Sigmoid colon (tissue), 4 donors: ENCODE measurements around the gene MDP1.

Experiments used
- CTCF ChIP-seq, 4 experiments: fragments of 450-650 bp in 3 of 4; fragments of 200-600 bp in 1 of 4; IDR thresholded peaks; one replicate each; pipeline ENCODE4 v1.5.1; 2016 to 2019; ENCODE audit warnings: antibody characterized with exemption in 4 of 4, mild to moderate bottlenecking in 3 of 4, moderate library complexity in 2 of 4
- EP300 ChIP-seq, 4 donors: sonication (generic); formaldehyde crosslinking; IDR thresholded peaks; one replicate each; pipeline ENCODE4 v1.6.1; 2017; ENCODE audit warnings: antibody characterized with exemption in 4 of 4
- POLR2AphosphoS5 ChIP-seq, 4 donors: sonication (generic); formaldehyde crosslinking; IDR thresholded peaks; one replicate each; pipeline ENCODE4 v1.6.1; 2017; ENCODE audit warnings: antibody characterized with exemption in 4 of 4

- TF ChIP-seq CTCF (IDR thresholded peaks at IDR 0.05), result no peak
- TF ChIP-seq POLR2AphosphoS5 (IDR thresholded peaks at IDR 0.05), result peak; percentile 98 to 99 (median 99)
- TF ChIP-seq EP300 (IDR thresholded peaks at IDR 0.05), result no peak
These were observed 2.7 kb downstream of the MDP1 start, which contains the start of gene CHMP4A for GRCh38 chr14:24212924-24213865.
